Activated naive CD4-positive, alpha-beta T cell treated with anti-CD3 and anti-CD28 coated beads for 36 hours (primary cell): ENCODE results near the gene CROCC. TPM values are rescaled to one million over a fixed set of nuclear protein-coding genes. Genes with fewer than 3 reads are reported as not detected.
A peak's percentile ranks its signal among the peaks of the same experiment; 100 is the strongest.
"Not testable (repeated sequence)": the region's sequence is repeated elsewhere in the genome, so short reads cannot be mapped to it uniquely, and the experiment has no call there.

ENCODE experiments used
- CTCF ChIA-PET: fragments of 350-600 bp; sonication (Branson Sonifier 250); formaldehyde crosslinking; loops from one replicate; lab custom pipeline; 2021; ENCODE audit warnings: antibody characterized with exemption; lab: Charles Lee
- DNase-seq: peaks from one replicate; pipeline ENCODE4 v3.0.0-alpha.2; 2020
- H3K27ac Mint-ChIP-seq: one replicate; pipeline ENCODE4 v1.8.0; 2021; ENCODE audit warnings: mild to moderate bottlenecking, mixed read lengths
- H3K27me3 Mint-ChIP-seq: one replicate; pipeline ENCODE4 v1.8.0; 2021; ENCODE audit warnings: low read depth, mixed read lengths
- H3K36me3 Mint-ChIP-seq: one replicate; pipeline ENCODE4 v1.8.0; 2021; ENCODE audit warnings: low read depth, mixed read lengths
- H3K4me1 Mint-ChIP-seq: one replicate; pipeline ENCODE4 v1.8.0; 2021; ENCODE audit warnings: low read depth, mixed read lengths
- H3K4me3 Mint-ChIP-seq: one replicate; pipeline ENCODE4 v1.8.0; 2021; ENCODE audit warnings: mild to moderate bottlenecking, moderate library complexity, mixed read lengths
- H3K9me3 Mint-ChIP-seq: one replicate; pipeline ENCODE4 v1.8.0; 2021; ENCODE audit warnings: mixed read lengths
- intact Hi-C: fragments of 100-400 bp; cut with micrococcal nuclease; formaldehyde crosslinking; loops from one replicate; pipeline ENCODE4 v1.15.1; 2023
- total RNA-seq, 2 experiments: library from RNA; stranded (reverse); gene quantifications; one replicate each; pipeline ENCODE4 v1.2.3, GENCODE V29; 2021

Gene CROCC
- total RNA-seq, 2 experiments from 2014 or later: 15.5 to 15.7 TPM

DNA sequence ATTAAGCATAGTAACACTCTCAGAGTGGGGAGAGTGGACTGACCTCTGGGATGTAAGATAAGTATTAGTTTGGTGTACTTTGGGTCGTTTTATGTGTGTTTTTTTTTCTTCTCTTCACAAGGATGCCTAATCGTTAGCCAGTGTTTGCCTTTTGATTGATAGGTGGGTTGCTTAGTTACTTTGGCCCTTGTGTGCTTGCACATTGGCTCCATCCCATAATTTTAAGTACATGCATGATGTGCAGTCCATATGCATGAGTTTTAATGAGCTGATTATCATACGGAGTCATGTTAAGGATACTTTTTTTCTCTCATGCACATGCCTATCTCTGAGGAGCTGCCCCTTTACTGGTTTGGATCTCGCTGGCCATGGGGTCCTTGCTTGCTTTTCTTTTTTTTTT, 30.7 kb upstream of the CROCC start:
- DNase-seq, H3K36me3 Mint-ChIP-seq, H3K27me3 Mint-ChIP-seq, H3K4me3 Mint-ChIP-seq, H3K27ac Mint-ChIP-seq, CTCF ChIA-PET, H3K9me3 Mint-ChIP-seq, intact Hi-C loops: not testable (repeated sequence)
- H3K4me1 Mint-ChIP-seq: peaks cover 23% of the 10 kb centered on the region

DNA sequence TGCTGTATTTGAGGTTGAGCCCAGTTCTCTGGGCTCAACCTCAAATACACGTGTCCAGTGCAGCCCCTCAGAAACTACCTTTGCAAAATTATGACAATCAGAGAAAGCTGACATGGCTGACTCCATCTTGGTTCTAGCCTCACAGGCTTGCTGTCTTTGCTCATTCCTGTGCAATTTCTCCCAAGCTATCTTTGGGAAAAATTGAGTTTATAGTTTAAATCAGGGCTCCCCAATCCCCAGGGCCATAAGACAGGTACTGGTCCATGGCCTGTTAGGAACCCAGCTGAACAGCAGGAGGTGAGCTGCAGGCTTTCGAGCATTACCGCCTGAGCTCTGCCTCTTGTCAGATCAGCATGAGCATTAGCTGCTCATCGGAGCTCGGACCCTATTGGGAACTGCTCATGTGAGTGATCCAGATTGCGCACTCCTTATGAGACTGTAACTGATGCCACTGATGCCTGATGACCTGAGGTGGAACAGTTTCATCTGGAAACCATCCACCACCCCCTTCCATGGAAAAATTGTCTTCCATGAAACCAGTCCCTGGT, 28.7 kb upstream of the CROCC start:
- H3K4me3 Mint-ChIP-seq, DNase-seq, H3K36me3 Mint-ChIP-seq, intact Hi-C loops, H3K27ac Mint-ChIP-seq, H3K9me3 Mint-ChIP-seq, H3K27me3 Mint-ChIP-seq: not testable (repeated sequence)
- CTCF ChIA-PET: interaction anchor here (0.6 to 1.4 kb wide), 3 partner anchors 153 to 186 kb away, joined by 3 to 6 read pairs (median 4); no protein-coding TSS in a partner anchor
- H3K4me1 Mint-ChIP-seq: peaks cover 42% of the 10 kb centered on the region

- not testable (repeated sequence) for H3K36me3 Mint-ChIP-seq, H3K9me3 Mint-ChIP-seq, H3K27ac Mint-ChIP-seq
Measured at GRCh38 chr1:16893796-16894195, 27.9 kb upstream of the CROCC start.

GRCh38 chr1:16894338-16894737, 27.4 kb upstream of the CROCC start:
- H3K36me3 Mint-ChIP-seq, CTCF ChIA-PET, H3K27me3 Mint-ChIP-seq, intact Hi-C loops, H3K9me3 Mint-ChIP-seq, DNase-seq, H3K27ac Mint-ChIP-seq: not testable (repeated sequence)
- Mint-ChIP-seq H3K4me1 (peaks cover 39% of the 10 kb centered on the region), H3K4me3 (peak overlapping the region; percentile 60)

More at GRCh38 chr1:16893796-16894195, 27.9 kb upstream of the CROCC start:
- CTCF ChIA-PET, H3K27me3 Mint-ChIP-seq, H3K4me3 Mint-ChIP-seq, DNase-seq, intact Hi-C loops: not testable (repeated sequence)
- peaks cover 42% of the 10 kb centered on the region for H3K4me1 Mint-ChIP-seq

- H3K27me3 Mint-ChIP-seq, CTCF ChIA-PET, DNase-seq, H3K9me3 Mint-ChIP-seq, intact Hi-C loops, H3K36me3 Mint-ChIP-seq: not testable (repeated sequence)
- Mint-ChIP-seq H3K27ac (peak overlapping the region; percentile 70), H3K4me1 (peaks cover 31% of the 10 kb centered on the region), H3K4me3 (peak overlapping the region; percentile 60)
Measured at GRCh38 chr1:16895233-16895597, 26.5 kb upstream of the CROCC start.

GRCh38 chr1:16895598-16896315, 26.0 kb upstream of the CROCC start, which contains the start of gene RNU1-2:
RNU1-2 (plus strand) TSS chr1:16895980.
- Mint-ChIP-seq H3K4me3 (peak within 1 kb of the TSS; percentile 69), H3K27ac (peak within 1 kb of the TSS; percentile 94), H3K4me1 (peaks cover 34% of the 10 kb centered on the region)
- H3K9me3 Mint-ChIP-seq, H3K36me3 Mint-ChIP-seq, CTCF ChIA-PET, H3K27me3 Mint-ChIP-seq: not testable (repeated sequence)
- peak; percentile 76 for DNase-seq
- intact Hi-C loops: loop anchor here (1.0 kb wide), 1 partner anchor 9 kb away; no protein-coding TSS in a partner anchor

DNA sequence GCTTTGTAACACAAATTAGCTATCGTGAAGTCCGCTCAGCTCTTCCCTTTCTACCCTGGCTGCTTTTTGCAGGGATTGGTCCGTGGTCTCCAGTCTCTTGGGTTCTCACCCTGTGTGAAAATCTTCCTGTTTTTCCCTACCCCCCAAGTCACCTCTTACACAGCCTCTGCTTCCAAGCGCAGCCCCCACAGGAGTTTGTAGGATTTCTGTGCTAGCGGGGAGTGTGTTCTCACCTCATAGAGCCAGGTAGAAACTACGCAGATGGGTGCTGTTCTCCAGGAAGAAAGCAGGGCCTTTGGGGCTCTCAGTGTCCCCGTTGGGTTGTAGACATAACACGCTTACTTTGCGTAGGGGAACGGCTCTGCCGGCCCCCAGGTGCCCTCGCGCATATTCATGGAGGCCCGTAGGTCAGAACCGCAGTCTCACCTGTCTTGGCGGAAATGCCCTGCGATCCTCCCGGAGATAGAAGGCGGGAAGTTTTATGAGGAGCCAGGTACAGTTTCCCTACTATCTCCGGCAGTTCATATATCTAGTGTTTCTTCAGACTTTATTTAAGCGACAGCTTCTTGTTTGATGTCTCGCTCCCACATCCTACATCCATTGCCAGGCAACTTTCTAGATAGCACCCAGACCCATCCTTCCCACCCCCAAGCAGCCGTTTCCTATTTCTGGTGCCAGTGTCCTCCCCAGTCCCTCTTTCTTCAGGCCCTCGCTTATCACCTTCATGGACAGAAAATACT, 25.2 kb upstream of the CROCC start:
- H3K9me3 Mint-ChIP-seq, H3K36me3 Mint-ChIP-seq, CTCF ChIA-PET, H3K27me3 Mint-ChIP-seq: not testable (repeated sequence)
- H3K4me3 Mint-ChIP-seq: peak overlapping the region; percentile 69
- peak; percentile 50 for DNase-seq
- H3K27ac Mint-ChIP-seq: peak overlapping the region; percentile 94
- peaks cover 41% of the 10 kb centered on the region for H3K4me1 Mint-ChIP-seq
- intact Hi-C loops: loop anchor here (1.0 kb wide), 1 partner anchor 8 kb away; no protein-coding TSS in a partner anchor

- H3K4me3 Mint-ChIP-seq, H3K27me3 Mint-ChIP-seq, DNase-seq, H3K9me3 Mint-ChIP-seq, CTCF ChIA-PET, intact Hi-C loops, H3K36me3 Mint-ChIP-seq: not testable (repeated sequence)
- Mint-ChIP-seq H3K4me1 (peaks cover 50% of the 10 kb centered on the region), H3K27ac (peak overlapping the region; percentile 73)
Measured at GRCh38 chr1:16897653-16898052, 24.1 kb upstream of the CROCC start.

DNA sequence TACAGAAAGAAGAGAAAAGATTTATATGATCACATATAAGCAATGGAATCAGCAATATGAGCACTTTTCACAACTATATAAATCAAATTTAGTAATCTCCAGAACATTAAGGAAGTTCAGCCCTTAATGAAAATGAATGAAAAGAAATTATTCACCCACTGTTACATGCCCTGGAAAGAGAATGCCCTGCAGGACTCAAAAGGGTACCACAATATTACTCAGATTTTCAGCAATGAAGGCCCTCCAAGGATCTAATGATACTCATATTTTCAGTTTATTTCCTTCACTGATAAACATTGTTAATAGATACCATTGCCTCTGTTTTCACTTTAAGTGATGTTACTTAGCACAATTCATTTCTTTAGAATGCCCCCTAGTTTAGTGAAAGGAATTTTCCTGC, 23.4 kb upstream of the CROCC start:
- DNase-seq, H3K4me3 Mint-ChIP-seq, H3K27me3 Mint-ChIP-seq, H3K36me3 Mint-ChIP-seq, CTCF ChIA-PET, H3K27ac Mint-ChIP-seq, intact Hi-C loops, H3K9me3 Mint-ChIP-seq: not testable (repeated sequence)
- H3K4me1 Mint-ChIP-seq: peaks cover 54% of the 10 kb centered on the region

DNA sequence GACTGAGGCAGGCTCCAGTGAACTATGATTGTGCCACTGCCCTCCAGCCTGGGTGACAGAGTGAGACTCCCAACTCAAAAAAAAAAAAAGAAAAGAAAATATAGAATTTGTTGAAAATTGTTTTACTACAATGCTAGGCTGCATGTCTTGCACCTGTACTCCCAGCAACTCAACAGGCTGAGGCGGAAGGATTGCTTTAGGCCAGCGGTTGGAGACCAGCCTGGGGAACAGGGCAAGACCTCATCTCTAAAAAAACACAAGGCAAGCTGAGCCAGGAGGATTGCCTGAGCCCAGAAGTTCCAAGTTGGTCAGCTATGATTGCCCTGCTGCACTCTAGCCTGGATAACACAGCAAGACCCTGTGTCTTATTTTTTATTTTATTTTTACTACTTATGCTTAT, 22.7 kb upstream of the CROCC start:
- H3K4me3 Mint-ChIP-seq, CTCF ChIA-PET, H3K9me3 Mint-ChIP-seq, DNase-seq, H3K27ac Mint-ChIP-seq, H3K36me3 Mint-ChIP-seq, H3K27me3 Mint-ChIP-seq, intact Hi-C loops: not testable (repeated sequence)
- H3K4me1 Mint-ChIP-seq: peaks cover 61% of the 10 kb centered on the region

- H3K27me3 Mint-ChIP-seq: peaks cover 3% of the 10 kb centered on the region
- CTCF ChIA-PET: no interaction called here
- H3K4me1 Mint-ChIP-seq: peaks cover 54% of the 10 kb centered on the region
Measured at GRCh38 chr1:16900751-16901150, 21.0 kb upstream of the CROCC start.

DNA sequence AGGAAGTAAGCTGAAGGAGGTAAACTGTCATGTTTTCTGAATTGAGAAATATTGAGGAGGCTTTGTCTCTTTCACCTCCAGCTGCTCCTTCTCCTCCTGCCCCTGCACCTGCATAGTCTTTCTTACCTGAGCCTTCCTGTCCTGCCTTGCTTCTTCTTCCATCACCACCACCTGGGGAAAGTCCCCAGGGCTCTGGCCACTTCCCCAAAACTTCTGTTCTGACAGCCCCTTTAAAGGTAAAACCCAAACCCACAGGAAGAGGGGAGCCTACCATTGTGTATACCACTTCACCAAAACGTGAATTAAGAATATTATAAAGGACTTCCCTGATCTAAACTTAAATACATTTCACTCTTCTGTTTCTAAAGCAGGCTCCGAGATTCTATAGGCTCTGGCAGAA, 20.4 kb upstream of the CROCC start:
- DNase-seq, H3K4me3 Mint-ChIP-seq, H3K27me3 Mint-ChIP-seq, H3K9me3 Mint-ChIP-seq, H3K36me3 Mint-ChIP-seq: not testable (repeated sequence)
- Mint-ChIP-seq H3K4me1 (peaks cover 50% of the 10 kb centered on the region), H3K27ac (peak overlapping the region; percentile 56)
- intact Hi-C loops: loop anchor here (5.0 to 10.0 kb wide), 3 partner anchors 389 to 1067 kb away; partner anchors contain the start of gene RNU1-1
- CTCF ChIA-PET: interaction anchor here (0.6 kb wide), 1 partner anchor 11 kb away, joined by 4 read pairs; no protein-coding TSS in a partner anchor

More at GRCh38 chr1:16900751-16901150, 21.0 kb upstream of the CROCC start:
- intact Hi-C loops: loop anchor here (5.0 to 10.0 kb wide), 3 partner anchors 388 to 1066 kb away; partner anchors contain the start of gene RNU1-1
- Mint-ChIP-seq H3K4me3 (no peak overlapping the region), H3K9me3 (no peaks in the 10 kb centered on the region), H3K27ac (no peak overlapping the region), H3K36me3 (peaks cover 2% of the 10 kb centered on the region)
- DNase-seq: no peak
